Omental fat pad (tissue), 4 donors: ENCODE measurements around the gene AMPD2. TPM values are rescaled to one million over a fixed set of nuclear protein-coding genes. Genes with fewer than 3 reads are reported as not detected.

Experiments used
- ATAC-seq: fragments of 150-250 bp; one replicate; pipeline ENCODE4 v1.9.1; 2016; ENCODE audit warnings: mild to moderate bottlenecking, moderate library complexity; ENCODE audit not compliant: low FRiP score
- DNase-seq: peaks from one replicate; pipeline ENCODE4 v3.0.0-alpha.2; 2019; ENCODE audit warnings: low spot score
- CTCF ChIP-seq, 3 donors: fragments of 450-650 bp; IDR thresholded peaks; one replicate each; pipeline ENCODE4 v1.5.1; 2016 to 2017; ENCODE audit warnings: antibody characterized with exemption in 3 of 3, mild to moderate bottlenecking in 3 of 3, moderate library complexity in 2 of 3
- total RNA-seq, 4 donors: library from RNA; depleted of rRNA; stranded (reverse); fragments of >200 nt; gene quantifications; one replicate each; pipeline ENCODE4 v1.1.0, GENCODE V29; 2016

The AMPD2 gene
- total RNA-seq, 4 donors from 2014 or later: 33.8 to 88.1 (median 68.6) TPM

- no peak for TF ChIP-seq CTCF (IDR thresholded peaks at IDR 0.05)
- ATAC-seq: peak; percentile 73
- DNase-seq: peak; percentile 86
Observed at GRCh38 chr1:109620841-109621286, 1.2 kb downstream of the AMPD2 start.

GRCh38 chr1:109621379-109622136 is 1.9 kb downstream of the AMPD2 start:
- no peak for TF ChIP-seq CTCF (IDR thresholded peaks at IDR 0.05)
- ATAC-seq: no peak
- DNase-seq: no peak

GRCh38 chr1:109622137-109622892 is 2.7 kb downstream of the AMPD2 start:
- no peak for TF ChIP-seq CTCF (IDR thresholded peaks at IDR 0.05)
- DNase-seq (no peak), ATAC-seq (no peak)

- DNase-seq (no peak), ATAC-seq (no peak)
- TF ChIP-seq CTCF (IDR thresholded peaks at IDR 0.05): no peak
Observed at GRCh38 chr1:109622895-109623294, 3.3 kb downstream of the AMPD2 start.

GRCh38 chr1:109623601-109624161 is 4.0 kb downstream of the AMPD2 start:
- TF ChIP-seq CTCF (IDR thresholded peaks at IDR 0.05): no peak
- no peak for DNase-seq
- ATAC-seq: no peak

GRCh38 chr1:109624201-109625010 is 4.8 kb downstream of the AMPD2 start:
- no peak for DNase-seq
- no peak for TF ChIP-seq CTCF (IDR thresholded peaks at IDR 0.05)
- ATAC-seq: no peak
